BJ (cell line): ENCODE measurements around the gene USP48. TPM values are rescaled to one million over a fixed set of nuclear protein-coding genes. Genes with fewer than 3 reads are reported as not detected.

Experiments used
- CTCF ChIA-PET: fragments of 350-600 bp; formaldehyde crosslinking; extraction: SDS; loops from one replicate; lab custom pipeline; 2021; ENCODE audit warnings: antibody characterized with exemption, inconsistent platforms; lab: Yijun Ruan, JAX
- POLR2A ChIA-PET: fragments of 300-600 bp; sonication (Branson Sonifier 250); formaldehyde crosslinking; extraction: SDS; loops from one replicate; lab custom pipeline; 2021; ENCODE audit warnings: antibody characterized with exemption; lab: Charles Lee
- DNase-seq: peaks from one replicate; pipeline ENCODE4 v3.0.0-alpha.2; 2011; ENCODE audit warnings: low read depth
- H3K27me3 ChIP-seq: 2 replicates; pipeline ENCODE4 v1.6.0; 2011; ENCODE audit warnings: low read length; ENCODE audit not compliant: control insufficient read depth, insufficient read depth
- H3K36me3 ChIP-seq: 2 replicates; pipeline ENCODE4 v1.5.1; 2011; ENCODE audit warnings: low read length; ENCODE audit not compliant: control insufficient read depth, insufficient read depth
- H3K4me3 ChIP-seq: 2 replicates; pipeline ENCODE4 v1.5.1; 2011; ENCODE audit warnings: low read depth, mild to moderate bottlenecking, control low read depth, low read length
- CTCF ChIP-seq: IDR thresholded peaks from 2 replicates; pipeline ENCODE4 v1.5.1; 2011; ENCODE audit warnings: low read depth, mild to moderate bottlenecking, control low read depth, inconsistent platforms, low read length, moderate library complexity; ENCODE audit not compliant: insufficient read depth
- polyA plus RNA-seq: library from polyadenylated mRNA; depleted of rRNA; stranded (reverse); fragments of >200 nt; gene quantifications from 2 replicates; pipeline ENCODE4 v1.2.3, GENCODE V29; 2011

Gene USP48
- polyA plus RNA-seq, 1 experiment, result 10.8 TPM

- Histone ChIP-seq H3K4me3 (no peak overlapping the region), H3K27me3 (peaks cover 26% of the 10 kb centered on the region), H3K36me3 (no peaks in the 10 kb centered on the region)
- ChIA-PET POLR2A (interaction anchor here (0.6 kb wide), 1 partner anchor 99 kb away, joined by 6 read pairs; no protein-coding TSS in a partner anchor), CTCF (interaction anchor here (0.9 to 1.5 kb wide), 3 partner anchors 13 to 77 kb away, joined by 3 read pairs; no protein-coding TSS in a partner anchor)
- no peak for DNase-seq
- no peak for TF ChIP-seq CTCF
Measured at GRCh38 chr1:21672478-21673276, 110.3 kb downstream of the USP48 start.

GRCh38 chr1:21671915-21672314 is 111.0 kb downstream of the USP48 start:
- ChIA-PET CTCF (interaction anchor here (0.6 to 1.0 kb wide), 2 partner anchors 13 to 1418 kb away, joined by 3 read pairs; no protein-coding TSS in a partner anchor), POLR2A (no interaction called here)
- Histone ChIP-seq H3K4me3 (no peak overlapping the region), H3K27me3 (peaks cover 32% of the 10 kb centered on the region), H3K36me3 (no peaks in the 10 kb centered on the region)
- TF ChIP-seq CTCF, result no peak
- no peak for DNase-seq

- no peak for DNase-seq
- no peak for TF ChIP-seq CTCF
- Histone ChIP-seq H3K27me3 (peaks cover 35% of the 10 kb centered on the region), H3K36me3 (no peaks in the 10 kb centered on the region), H3K4me3 (no peak overlapping the region)
- ChIA-PET POLR2A (no interaction called here), CTCF (interaction anchor here (0.6 to 1.0 kb wide), 2 partner anchors 14 to 1417 kb away, joined by 3 read pairs; no protein-coding TSS in a partner anchor)
Measured at GRCh38 chr1:21670956-21671902, 111.7 kb downstream of the USP48 start.

- Histone ChIP-seq H3K27me3 (peaks cover 36% of the 10 kb centered on the region), H3K36me3 (no peaks in the 10 kb centered on the region), H3K4me3 (no peak overlapping the region)
- POLR2A ChIA-PET, result no interaction called here
- CTCF ChIA-PET, result interaction anchor here (2.2 kb wide), 1 partner anchor 11 kb away, joined by 9 read pairs; no protein-coding TSS in a partner anchor
- DNase-seq, result no peak
- TF ChIP-seq CTCF, result no peak
Measured at GRCh38 chr1:21670059-21670881, 112.7 kb downstream of the USP48 start.
